HG03139 (cell line): ENCODE results near the gene TRIM51G.
"Not testable (repeated sequence)": the region's sequence is repeated elsewhere in the genome, so short reads cannot be mapped to it uniquely, and the experiment has no call there.

Experiments used
- ATAC-seq: cut with Tn5 transposase; IDR thresholded peaks from one replicate; pipeline ENCODE4 v1.9.1; 2021; ENCODE audit not compliant: unreplicated experiment

TRIM51G gene, protein sequence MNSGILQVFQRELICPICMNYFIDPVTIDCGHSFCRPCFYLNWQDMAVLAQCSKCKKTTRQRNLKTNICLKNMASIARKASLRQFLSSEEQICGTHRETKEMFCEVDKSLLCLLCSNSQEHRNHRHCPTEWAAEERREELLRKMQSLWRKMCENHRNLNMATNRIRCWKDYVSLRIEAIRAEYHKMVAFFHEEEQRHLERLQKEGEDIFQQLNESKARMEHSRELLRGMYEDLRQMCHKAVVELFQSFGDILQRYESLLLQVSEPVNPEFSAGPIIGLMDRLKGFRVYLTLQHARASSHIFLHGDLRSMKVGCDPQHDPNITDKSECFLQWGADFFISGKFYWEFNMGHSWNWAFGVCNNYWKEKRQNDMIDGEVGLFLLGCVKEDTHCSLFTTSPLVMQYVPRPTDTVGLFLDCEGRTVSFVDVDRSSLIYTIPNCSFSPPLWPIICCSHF

DNA sequence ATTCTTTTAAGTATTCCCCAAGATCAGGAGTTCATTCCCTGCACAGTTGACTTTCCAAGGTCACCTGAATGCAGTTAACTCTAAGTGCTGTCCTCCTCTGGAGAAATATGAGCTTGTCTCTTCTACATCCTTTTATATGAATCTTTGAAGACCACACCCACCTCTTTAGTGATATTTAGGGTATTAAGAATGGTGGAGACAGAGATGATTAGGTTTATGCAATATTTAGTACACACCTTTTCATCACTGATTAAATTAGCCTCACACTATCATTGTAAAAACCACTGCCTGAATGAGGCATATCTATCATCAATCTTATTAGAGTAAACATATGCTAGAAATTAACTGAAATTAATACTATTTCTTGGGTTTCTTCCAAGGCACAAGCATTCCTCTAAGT is at the start of gene TRIM51G:
Gene TRIM51G (minus strand): TSS at position 101 of the 400 bp plus-strand sequence. CDS start 2,190 bp downstream, outside the sequence.
- ATAC-seq: not testable (repeated sequence)

- ATAC-seq: not testable (repeated sequence)
Observed at GRCh38 chr11:49028523-49028922, 44.8 kb upstream of the TRIM51G start, which contains the start of gene TRIM49B. Gene TRIM49B, plus strand, starts transcription at chr11:49028823. Its CDS starts 2,777 bp downstream, at chr11:49031600.

DNA sequence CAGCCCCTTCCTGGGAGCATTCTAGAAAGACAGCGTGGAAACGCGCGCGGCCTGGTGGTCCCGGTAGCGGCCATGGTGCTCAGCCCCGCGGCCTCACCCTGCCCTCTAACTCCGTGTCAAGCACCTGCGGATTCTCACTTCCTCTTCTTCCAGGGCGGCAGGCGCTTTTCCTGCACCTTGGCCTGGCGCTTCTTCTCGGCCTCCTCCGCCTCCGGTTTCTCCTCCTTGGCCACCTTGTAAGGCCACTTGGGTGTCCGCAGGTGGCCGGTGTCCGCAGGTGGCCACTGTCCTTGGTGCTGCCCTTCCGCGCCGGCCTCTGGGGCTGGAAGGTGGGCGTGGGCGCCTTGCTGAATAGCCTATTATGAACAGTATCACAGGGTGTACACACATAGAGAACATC is 15.1 kb downstream of the TRIM51G start:
- ATAC-seq: not testable (repeated sequence)

GRCh38 chr11:48955315-48956049 is 28.2 kb downstream of the TRIM51G start:
- not testable (repeated sequence) for ATAC-seq

DNA sequence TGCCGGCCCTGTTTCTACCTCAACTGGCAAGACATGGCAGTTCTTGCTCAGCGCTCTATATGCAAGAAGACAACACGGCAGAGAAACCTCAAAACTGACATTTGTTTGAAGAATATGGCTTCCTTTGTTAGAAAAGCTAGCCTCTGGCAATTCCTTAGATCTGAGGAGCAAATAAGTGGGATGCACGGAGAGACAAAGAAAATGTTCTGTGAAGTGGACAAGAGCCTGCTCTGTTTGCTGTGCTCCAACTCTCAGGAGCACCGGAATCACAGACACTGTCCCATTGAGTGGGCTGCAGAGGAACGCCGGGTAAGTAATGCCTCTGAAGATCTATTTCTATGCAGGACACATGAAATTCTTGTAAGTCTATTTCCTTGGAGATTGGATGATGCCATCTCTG is 37.9 kb downstream of the TRIM51G start:
- not testable (repeated sequence) for ATAC-seq
